ENCODE results near the gene GUCY2C. TPM values are rescaled to one million over a fixed set of nuclear protein-coding genes. Genes with fewer than 3 reads are reported as not detected.

The GUCY2C gene
- polyA plus RNA-seq, 2 of the 4 experiments (the other 2 are of a cell fraction): 0.05 TPM; not detected in 1

DNA sequence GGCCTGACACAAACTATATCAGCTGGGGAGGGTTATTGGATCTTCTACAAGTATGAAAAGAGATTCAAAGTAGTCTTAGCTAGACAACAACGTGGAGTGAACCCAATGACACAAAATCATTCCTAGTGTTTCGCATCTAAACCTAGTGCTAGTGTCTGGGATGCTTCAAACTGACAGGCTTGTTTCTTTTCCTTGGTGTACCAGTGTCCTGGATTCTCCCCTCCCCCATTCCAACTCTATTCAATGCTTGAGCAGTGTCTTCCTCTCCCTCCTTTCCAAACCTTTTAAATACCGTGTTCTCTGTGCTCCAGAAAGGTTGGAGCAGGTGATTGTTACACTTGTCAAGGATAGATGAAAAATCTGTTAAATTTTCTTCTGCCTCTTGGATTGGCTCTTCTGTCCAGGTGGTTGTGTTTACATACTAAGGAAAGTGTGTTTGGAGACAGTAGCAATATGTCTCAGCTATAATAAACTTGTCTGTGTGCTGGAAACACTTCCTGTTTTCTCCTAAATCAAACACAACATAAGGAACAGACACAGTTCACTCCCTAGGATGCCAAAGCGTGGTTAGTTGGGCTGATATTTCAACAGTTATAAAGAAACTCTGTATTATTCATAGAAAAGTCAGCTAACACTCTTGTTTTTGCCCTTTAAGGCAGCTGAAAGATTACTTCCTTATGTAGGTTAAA lies 14.4 kb upstream of the GUCY2C start:
- no peak overlapping the region for H3K27ac ChIP-seq
- no peak for ATAC-seq
- ChIA-PET POLR2A (no interaction called here), CTCF (no interaction called here)
- no peak overlapping the region for H3K4me2 ChIP-seq
- H3K4me3 ChIP-seq: no peak overlapping the region
- DNase-seq (ENCODE audit: low read depth in 1 of 2, low spot score in 1 of 2): no peak
- H3K9me3 ChIP-seq: no peaks in the 10 kb centered on the region
- WGBS (ENCODE audit: missing lambda C conversion rate): 37% methylated on average over 4 of the region's 4 CpGs
- FAIRE-seq: no peak
- TF ChIP-seq EHMT2 (IDR thresholded peaks at IDR 0.05; ENCODE audit: low read depth) (no peak), NPAS2 (CRISPR knock-in tag; IDR thresholded peaks at IDR 0.05; ENCODE audit: borderline replicate concordance) (no peak)
- no peaks in the 10 kb centered on the region for H3K4me1 ChIP-seq

DNA sequence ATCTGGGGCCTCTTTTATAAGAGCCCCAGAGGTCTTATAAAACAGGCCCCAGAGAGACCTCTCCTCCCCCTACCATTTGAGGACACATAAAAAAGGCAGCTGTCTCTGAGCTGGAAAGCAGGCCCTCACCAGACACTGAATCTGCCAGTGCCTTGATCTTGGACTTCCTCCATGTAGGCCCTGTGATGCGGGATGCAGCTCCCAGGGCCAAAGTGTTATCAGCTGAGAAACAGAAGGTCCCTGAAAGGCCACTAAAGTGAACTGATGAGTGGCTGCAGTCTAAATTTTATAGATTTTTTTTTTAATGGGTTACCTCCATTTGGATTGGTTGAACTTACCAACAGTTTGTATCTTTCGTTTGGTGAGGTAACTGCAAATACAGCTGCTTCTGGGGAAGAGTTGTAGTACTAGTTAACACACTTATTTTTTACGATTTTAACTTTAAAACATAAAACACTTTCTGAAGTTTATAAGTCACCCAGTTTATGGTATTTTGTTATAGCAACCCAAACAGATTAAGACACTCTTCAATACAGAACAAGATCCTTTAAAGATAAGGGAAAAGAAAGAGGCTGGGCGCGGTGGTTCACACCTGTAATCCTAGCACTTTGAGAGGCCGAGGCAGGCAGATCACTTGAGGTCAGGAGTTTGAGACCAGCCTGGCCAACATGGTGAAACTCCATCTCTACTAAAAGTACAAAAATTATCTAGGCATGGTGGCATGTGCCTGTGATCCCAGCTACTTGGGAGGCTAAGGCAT lies 5.6 kb upstream of the GUCY2C start:
- no peak for FAIRE-seq
- WGBS (ENCODE audit: missing lambda C conversion rate): 63% methylated on average over 6 of the region's 6 CpGs

DNA sequence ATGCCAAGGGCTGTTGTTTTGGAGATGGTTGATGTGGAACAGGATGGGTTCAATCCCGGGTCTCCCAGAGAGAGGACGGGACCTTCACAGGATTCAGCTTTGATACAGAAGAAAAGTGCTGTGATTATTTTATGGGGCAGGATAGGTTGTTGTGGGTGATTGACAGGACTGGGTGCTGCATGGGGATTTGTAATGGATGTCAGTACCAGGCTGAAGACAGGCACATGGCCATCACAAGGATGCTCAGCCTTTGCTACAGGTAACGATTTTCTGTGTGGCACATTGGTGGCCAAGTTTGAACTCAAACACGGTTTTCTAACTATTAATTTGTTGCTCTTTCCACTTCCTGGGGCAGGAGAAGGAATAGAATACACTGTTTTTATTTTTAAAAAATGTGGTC lies 4.5 kb upstream of the GUCY2C start:
- no peak for ATAC-seq
- POLR2A ChIA-PET: no interaction called here
- Histone ChIP-seq H3K4me3 (no peak overlapping the region), H3K9me3 (no peaks in the 10 kb centered on the region), H3K4me2 (no peak overlapping the region), H3K27ac (no peak overlapping the region), H3K4me1 (no peaks in the 10 kb centered on the region)
- TF ChIP-seq BHLHE40 (IDR thresholded peaks at IDR 0.05; ENCODE audit: low read depth, low read length) (no peak), NFE2L2 (conservative IDR thresholded peaks at IDR 0.05; ENCODE audit: low read length) (no peak), GATA3 (IDR thresholded peaks at IDR 0.05; ENCODE audit: borderline replicate concordance) (no peak), HDAC2 (IDR thresholded peaks at IDR 0.05) (no peak)
- TF ChIP-seq, protein P1, sequence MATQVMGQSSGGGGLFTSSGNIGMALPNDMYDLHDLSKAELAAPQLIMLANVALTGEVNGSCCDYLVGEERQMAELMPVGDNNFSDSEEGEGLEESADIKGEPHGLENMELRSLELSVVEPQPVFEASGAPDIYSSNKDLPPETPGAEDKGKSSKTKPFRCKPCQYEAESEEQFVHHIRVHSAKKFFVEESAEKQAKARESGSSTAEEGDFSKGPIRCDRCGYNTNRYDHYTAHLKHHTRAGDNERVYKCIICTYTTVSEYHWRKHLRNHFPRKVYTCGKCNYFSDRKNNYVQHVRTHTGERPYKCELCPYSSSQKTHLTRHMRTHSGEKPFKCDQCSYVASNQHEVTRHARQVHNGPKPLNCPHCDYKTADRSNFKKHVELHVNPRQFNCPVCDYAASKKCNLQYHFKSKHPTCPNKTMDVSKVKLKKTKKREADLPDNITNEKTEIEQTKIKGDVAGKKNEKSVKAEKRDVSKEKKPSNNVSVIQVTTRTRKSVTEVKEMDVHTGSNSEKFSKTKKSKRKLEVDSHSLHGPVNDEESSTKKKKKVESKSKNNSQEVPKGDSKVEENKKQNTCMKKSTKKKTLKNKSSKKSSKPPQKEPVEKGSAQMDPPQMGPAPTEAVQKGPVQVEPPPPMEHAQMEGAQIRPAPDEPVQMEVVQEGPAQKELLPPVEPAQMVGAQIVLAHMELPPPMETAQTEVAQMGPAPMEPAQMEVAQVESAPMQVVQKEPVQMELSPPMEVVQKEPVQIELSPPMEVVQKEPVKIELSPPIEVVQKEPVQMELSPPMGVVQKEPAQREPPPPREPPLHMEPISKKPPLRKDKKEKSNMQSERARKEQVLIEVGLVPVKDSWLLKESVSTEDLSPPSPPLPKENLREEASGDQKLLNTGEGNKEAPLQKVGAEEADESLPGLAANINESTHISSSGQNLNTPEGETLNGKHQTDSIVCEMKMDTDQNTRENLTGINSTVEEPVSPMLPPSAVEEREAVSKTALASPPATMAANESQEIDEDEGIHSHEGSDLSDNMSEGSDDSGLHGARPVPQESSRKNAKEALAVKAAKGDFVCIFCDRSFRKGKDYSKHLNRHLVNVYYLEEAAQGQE (IDR thresholded peaks at IDR 0.05): no peak
- TF ChIP-seq, protein P2, sequence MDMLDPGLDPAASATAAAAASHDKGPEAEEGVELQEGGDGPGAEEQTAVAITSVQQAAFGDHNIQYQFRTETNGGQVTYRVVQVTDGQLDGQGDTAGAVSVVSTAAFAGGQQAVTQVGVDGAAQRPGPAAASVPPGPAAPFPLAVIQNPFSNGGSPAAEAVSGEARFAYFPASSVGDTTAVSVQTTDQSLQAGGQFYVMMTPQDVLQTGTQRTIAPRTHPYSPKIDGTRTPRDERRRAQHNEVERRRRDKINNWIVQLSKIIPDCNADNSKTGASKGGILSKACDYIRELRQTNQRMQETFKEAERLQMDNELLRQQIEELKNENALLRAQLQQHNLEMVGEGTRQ (IDR thresholded peaks at IDR 0.05): no peak
- no peak for DNase-seq (ENCODE audit: low read depth in 1 of 2, low spot score in 1 of 2)
- 14% methylated on average over 4 of the region's 4 CpGs for WGBS (ENCODE audit: missing lambda C conversion rate)
- CTCF ChIA-PET: no interaction called here
- no peak for FAIRE-seq

More for the DNA sequence above, 5.6 kb upstream of the GUCY2C start:
- TF ChIP-seq HDAC2 (IDR thresholded peaks at IDR 0.05): no peak
- TF ChIP-seq FOXS1 (CRISPR knock-in tag; IDR thresholded peaks at IDR 0.05): no peak
- TF ChIP-seq, protein P3, sequence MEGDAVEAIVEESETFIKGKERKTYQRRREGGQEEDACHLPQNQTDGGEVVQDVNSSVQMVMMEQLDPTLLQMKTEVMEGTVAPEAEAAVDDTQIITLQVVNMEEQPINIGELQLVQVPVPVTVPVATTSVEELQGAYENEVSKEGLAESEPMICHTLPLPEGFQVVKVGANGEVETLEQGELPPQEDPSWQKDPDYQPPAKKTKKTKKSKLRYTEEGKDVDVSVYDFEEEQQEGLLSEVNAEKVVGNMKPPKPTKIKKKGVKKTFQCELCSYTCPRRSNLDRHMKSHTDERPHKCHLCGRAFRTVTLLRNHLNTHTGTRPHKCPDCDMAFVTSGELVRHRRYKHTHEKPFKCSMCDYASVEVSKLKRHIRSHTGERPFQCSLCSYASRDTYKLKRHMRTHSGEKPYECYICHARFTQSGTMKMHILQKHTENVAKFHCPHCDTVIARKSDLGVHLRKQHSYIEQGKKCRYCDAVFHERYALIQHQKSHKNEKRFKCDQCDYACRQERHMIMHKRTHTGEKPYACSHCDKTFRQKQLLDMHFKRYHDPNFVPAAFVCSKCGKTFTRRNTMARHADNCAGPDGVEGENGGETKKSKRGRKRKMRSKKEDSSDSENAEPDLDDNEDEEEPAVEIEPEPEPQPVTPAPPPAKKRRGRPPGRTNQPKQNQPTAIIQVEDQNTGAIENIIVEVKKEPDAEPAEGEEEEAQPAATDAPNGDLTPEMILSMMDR (IDR thresholded peaks at IDR 0.05): no peak
- no peak for TF ChIP-seq EHMT2 (IDR thresholded peaks at IDR 0.05; ENCODE audit: low read depth)
- no peak for TF ChIP-seq GATA3 (IDR thresholded peaks at IDR 0.05; ENCODE audit: borderline replicate concordance)
- no peak for TF ChIP-seq CHD2 (IDR thresholded peaks at IDR 0.05; ENCODE audit: low read length, partially characterized antibody)
- TF ChIP-seq ZC3H11A (IDR thresholded peaks at IDR 0.05): no peak
- no peak for TF ChIP-seq MAFK (IDR thresholded peaks at IDR 0.05; ENCODE audit: partially characterized antibody)
- no peak for TF ChIP-seq EP300 (IDR thresholded peaks at IDR 0.05)
- no peak for TF ChIP-seq RARB (CRISPR knock-in tag; IDR thresholded peaks at IDR 0.05)
- TF ChIP-seq FOSB (CRISPR knock-in tag; IDR thresholded peaks at IDR 0.05): no peak
- TF ChIP-seq EHF (CRISPR knock-in tag; IDR thresholded peaks at IDR 0.05): no peak
- no peak for TF ChIP-seq SREBF2 (IDR thresholded peaks at IDR 0.05)
- TF ChIP-seq, protein P2 (IDR thresholded peaks at IDR 0.05): no peak
- TF ChIP-seq NFE2L2 (conservative IDR thresholded peaks at IDR 0.05; ENCODE audit: low read length): no peak
- TF ChIP-seq, protein P4, sequence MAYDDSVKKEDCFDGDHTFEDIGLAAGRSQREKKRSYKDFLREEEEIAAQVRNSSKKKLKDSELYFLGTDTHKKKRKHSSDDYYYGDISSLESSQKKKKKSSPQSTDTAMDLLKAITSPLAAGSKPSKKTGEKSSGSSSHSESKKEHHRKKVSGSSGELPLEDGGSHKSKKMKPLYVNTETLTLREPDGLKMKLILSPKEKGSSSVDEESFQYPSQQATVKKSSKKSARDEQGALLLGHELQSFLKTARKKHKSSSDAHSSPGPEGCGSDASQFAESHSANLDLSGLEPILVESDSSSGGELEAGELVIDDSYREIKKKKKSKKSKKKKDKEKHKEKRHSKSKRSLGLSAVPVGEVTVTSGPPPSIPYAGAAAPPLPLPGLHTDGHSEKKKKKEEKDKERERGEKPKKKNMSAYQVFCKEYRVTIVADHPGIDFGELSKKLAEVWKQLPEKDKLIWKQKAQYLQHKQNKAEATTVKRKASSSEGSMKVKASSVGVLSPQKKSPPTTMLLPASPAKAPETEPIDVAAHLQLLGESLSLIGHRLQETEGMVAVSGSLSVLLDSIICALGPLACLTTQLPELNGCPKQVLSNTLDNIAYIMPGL (CRISPR knock-in tag; IDR thresholded peaks at IDR 0.05; ENCODE audit: borderline replicate concordance): no peak
- TF ChIP-seq ZFP36 (IDR thresholded peaks at IDR 0.05; ENCODE audit: borderline replicate concordance, partially characterized antibody): no peak
- TF ChIP-seq KDM5A (IDR thresholded peaks at IDR 0.05): no peak
- TF ChIP-seq ZSCAN20 (CRISPR knock-in tag; IDR thresholded peaks at IDR 0.05): no peak
- no peak for TF ChIP-seq JUN (IDR thresholded peaks at IDR 0.05)
- H3K9me3 ChIP-seq: no peaks in the 10 kb centered on the region
- ATAC-seq: no peak
- ChIA-PET POLR2A (no interaction called here), CTCF (no interaction called here)
- H3K4me2 ChIP-seq: no peak overlapping the region
- no peaks in the 10 kb centered on the region for H3K4me1 ChIP-seq
- H3K27ac ChIP-seq: no peak overlapping the region
- DNase-seq (ENCODE audit: low read depth in 1 of 2, low spot score in 1 of 2): no peak
- H3K4me3 ChIP-seq: no peak overlapping the region
